Activated naive CD8-positive, alpha-beta T cell (primary cell): Measurements from ENCODE around the gene EGFL6.

Experiments
- H3K27ac Mint-ChIP-seq: one replicate; pipeline ENCODE4 v1.8.0; 2021; ENCODE audit warnings: mixed read lengths
- H3K27me3 Mint-ChIP-seq: one replicate; pipeline ENCODE4 v1.8.0; 2021; ENCODE audit warnings: mixed read lengths
- H3K36me3 Mint-ChIP-seq: one replicate; pipeline ENCODE4 v1.8.0; 2021; ENCODE audit warnings: mixed read lengths
- H3K4me1 Mint-ChIP-seq: one replicate; pipeline ENCODE4 v1.8.0; 2021; ENCODE audit warnings: low read depth, mixed read lengths
- H3K4me3 Mint-ChIP-seq: one replicate; pipeline ENCODE4 v1.8.0; 2021; ENCODE audit warnings: mild to moderate bottlenecking, mixed read lengths
- H3K9me3 Mint-ChIP-seq: one replicate; pipeline ENCODE4 v1.8.0; 2021; ENCODE audit warnings: low read depth, mixed read lengths

Gene EGFL6

DNA sequence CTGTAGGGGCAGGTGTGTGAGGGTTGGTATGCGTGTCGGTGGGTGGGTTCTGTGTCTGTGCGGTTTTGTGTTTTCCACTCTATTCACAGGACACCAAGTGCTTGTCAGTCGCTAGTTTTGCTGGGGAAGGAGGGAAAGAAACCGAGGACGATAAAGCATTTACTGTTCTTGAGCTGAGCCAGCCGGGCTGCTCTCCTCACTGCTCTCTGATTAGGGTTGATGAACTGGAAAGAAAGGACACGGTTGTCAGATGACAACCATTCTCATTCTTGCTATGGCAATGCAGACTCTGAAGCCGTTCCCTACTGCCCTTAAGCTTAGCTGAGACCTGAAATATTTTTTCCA lies 832 bp downstream of the EGFL6 start:
- peaks cover 12% of the 10 kb centered on the region for H3K27me3 Mint-ChIP-seq
- H3K27ac Mint-ChIP-seq: no peak overlapping the region
- H3K9me3 Mint-ChIP-seq: no peaks in the 10 kb centered on the region
- H3K36me3 Mint-ChIP-seq: no peaks in the 10 kb centered on the region
- H3K4me3 Mint-ChIP-seq: peak overlapping the region; percentile 66
- H3K4me1 Mint-ChIP-seq: peaks cover 10% of the 10 kb centered on the region

DNA sequence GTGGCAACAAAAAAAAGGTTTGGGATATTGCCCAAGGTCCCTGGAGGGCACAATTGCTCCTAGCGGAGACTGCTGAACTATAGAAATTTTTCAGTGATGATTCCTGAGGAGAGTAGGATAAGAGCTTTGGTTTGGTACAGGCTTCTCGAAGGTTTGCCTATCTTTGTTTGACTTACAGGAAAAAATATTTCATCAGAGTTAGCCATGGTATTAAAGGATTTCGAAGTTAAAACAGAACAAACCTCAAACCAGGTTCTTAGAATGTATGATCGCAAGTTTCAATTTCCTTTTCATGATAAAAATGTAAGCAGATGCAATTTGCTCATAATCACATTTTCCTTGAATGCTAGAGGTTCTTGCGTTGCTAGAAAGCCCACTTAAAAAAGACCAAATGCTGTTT lies 1.7 kb downstream of the EGFL6 start:
- H3K9me3 Mint-ChIP-seq: no peaks in the 10 kb centered on the region
- peaks cover 12% of the 10 kb centered on the region for H3K27me3 Mint-ChIP-seq
- H3K27ac Mint-ChIP-seq: no peak overlapping the region
- H3K4me1 Mint-ChIP-seq: peaks cover 10% of the 10 kb centered on the region
- no peaks in the 10 kb centered on the region for H3K36me3 Mint-ChIP-seq
- no peak overlapping the region for H3K4me3 Mint-ChIP-seq

DNA sequence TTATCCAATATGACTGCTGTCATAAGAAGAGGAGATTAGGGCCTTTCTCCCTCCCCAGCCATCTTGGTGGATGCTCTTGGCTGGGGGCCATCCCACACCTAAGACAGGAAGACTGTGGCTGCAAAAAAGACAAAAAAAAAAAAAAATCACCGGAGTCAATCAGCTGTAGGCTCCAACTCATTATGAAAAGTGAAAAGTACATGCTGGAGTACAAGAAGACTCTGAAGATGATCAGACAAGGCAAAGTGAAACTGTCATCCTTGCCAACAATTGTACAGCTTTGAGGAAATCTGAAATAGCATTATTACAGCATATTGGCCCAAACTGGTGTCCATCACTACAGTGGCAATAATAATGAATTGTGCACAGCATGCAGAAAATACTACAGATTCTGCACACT lies 5.2 kb downstream of the EGFL6 start:
- H3K36me3 Mint-ChIP-seq: no peaks in the 10 kb centered on the region
- H3K4me3 Mint-ChIP-seq: no peak overlapping the region
- H3K27me3 Mint-ChIP-seq: peaks cover 2% of the 10 kb centered on the region
- peaks cover 6% of the 10 kb centered on the region for H3K4me1 Mint-ChIP-seq
- no peaks in the 10 kb centered on the region for H3K9me3 Mint-ChIP-seq
- H3K27ac Mint-ChIP-seq: no peak overlapping the region

DNA sequence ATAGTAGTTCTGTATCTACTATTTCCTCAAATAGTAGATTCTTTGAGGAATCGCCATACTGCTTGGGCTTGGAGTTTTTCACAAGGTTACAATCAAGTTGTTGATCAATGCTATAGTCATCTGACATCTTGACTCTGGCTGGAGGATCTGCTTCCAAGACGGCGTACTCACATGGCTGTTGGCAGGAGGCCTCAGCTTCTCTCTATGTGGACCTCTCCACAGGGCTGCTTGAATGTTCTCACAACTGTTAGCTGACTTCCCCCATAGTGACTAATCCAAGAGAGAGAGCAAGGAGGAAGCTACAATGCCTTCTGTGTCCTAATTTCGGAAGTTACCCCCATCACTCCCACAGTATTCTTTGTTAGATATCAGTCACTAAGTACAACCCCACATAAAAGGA lies 10.3 kb downstream of the EGFL6 start:
- H3K36me3 Mint-ChIP-seq: no peaks in the 10 kb centered on the region
- H3K27ac Mint-ChIP-seq: no peak overlapping the region
- no peak overlapping the region for H3K4me3 Mint-ChIP-seq

DNA sequence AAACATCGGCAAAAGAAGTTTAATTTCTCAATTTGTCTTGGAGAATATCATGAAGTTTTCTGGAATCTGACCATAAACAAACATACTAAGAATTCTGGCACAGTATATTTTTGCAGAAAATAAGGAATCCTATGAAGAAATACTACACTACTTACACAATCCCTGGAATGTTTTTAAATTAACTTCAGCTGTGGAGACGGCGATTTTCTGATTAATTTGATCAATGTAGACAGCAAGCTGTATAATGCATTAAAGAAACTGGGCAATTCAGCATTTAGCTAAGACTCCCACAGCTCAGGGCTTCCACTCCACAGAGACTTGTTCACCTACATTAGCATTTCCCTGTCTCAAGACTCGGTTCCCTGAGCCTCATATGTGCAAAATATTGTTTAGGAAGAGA lies 12.2 kb downstream of the EGFL6 start:
- Mint-ChIP-seq H3K27me3 (peaks cover 2% of the 10 kb centered on the region), H3K9me3 (no peaks in the 10 kb centered on the region), H3K27ac (no peak overlapping the region), H3K36me3 (no peaks in the 10 kb centered on the region), H3K4me3 (no peak overlapping the region), H3K4me1 (no peaks in the 10 kb centered on the region)

More for the DNA sequence above, 10.3 kb downstream of the EGFL6 start:
- no peaks in the 10 kb centered on the region for H3K27me3 Mint-ChIP-seq
- no peaks in the 10 kb centered on the region for H3K9me3 Mint-ChIP-seq
- no peaks in the 10 kb centered on the region for H3K4me1 Mint-ChIP-seq

GRCh38 chrX:13587786-13588477 lies 18.5 kb downstream of the EGFL6 start:
- Mint-ChIP-seq H3K27me3 (peaks cover 3% of the 10 kb centered on the region), H3K27ac (no peak overlapping the region), H3K4me3 (no peak overlapping the region), H3K9me3 (no peaks in the 10 kb centered on the region), H3K36me3 (no peaks in the 10 kb centered on the region), H3K4me1 (no peaks in the 10 kb centered on the region)

DNA sequence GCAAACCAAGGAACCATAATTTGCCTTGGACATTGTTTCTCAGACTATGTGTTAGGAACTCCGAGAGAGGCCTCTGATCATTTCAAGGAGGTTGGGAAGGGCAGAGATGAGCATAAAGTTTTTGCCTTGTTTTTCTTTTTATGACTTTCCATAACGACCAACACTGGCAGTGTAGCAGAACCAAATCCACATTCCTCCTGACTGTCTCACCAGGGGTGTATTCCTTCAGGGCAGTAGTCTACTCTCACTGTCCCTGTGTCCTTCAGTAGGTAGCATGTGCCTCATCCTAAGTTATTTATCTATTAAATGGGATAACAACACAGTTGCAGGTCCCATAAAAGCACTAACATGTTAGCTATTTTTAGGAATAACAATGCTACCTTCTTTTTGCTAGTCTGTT lies 20.8 kb downstream of the EGFL6 start:
- Mint-ChIP-seq H3K9me3 (no peaks in the 10 kb centered on the region), H3K4me3 (no peak overlapping the region), H3K27ac (no peak overlapping the region), H3K4me1 (no peaks in the 10 kb centered on the region), H3K27me3 (peaks cover 3% of the 10 kb centered on the region), H3K36me3 (no peaks in the 10 kb centered on the region)

DNA sequence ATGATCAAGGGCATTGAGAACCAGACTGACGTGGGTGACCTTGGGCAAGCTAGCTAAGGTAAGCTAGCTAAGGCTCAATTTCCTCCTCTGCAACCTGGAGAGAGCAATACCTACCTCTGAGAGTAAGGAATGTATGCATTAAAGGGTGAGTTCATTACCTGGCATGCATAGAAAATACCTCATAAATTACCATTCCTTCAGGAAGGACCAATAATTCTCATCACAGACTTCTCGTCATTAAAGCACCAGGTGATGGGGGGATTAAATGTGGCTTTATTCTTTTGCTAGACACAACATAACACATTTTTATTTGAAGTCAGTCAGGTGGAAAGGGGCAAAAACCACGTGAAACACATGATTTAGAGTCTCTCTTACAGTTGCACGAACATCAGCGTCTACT lies 21.5 kb downstream of the EGFL6 start:
- H3K9me3 Mint-ChIP-seq: no peaks in the 10 kb centered on the region
- no peaks in the 10 kb centered on the region for H3K36me3 Mint-ChIP-seq
- H3K27me3 Mint-ChIP-seq: peaks cover 1% of the 10 kb centered on the region
- no peak overlapping the region for H3K4me3 Mint-ChIP-seq
- no peak overlapping the region for H3K27ac Mint-ChIP-seq
- no peaks in the 10 kb centered on the region for H3K4me1 Mint-ChIP-seq

DNA sequence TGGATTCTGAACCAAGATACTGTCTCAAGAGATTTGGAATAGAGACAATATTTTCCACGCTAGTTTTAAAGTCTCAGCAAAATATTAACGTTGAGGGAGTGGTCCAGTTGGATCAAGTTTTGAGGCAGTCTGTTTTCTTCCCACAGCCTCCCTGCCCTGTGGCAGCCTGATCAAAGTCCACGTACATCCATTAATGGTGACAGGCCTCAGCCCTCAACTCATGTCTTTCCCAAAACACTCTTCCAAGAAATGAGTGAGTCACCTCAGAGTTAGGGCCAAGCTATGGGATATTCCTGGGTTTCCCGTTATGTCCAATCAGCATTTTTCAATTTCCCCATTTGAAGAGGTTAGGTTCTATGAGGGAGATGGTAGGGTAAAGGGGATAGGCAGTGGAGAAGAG lies 28.5 kb downstream of the EGFL6 start:
- Mint-ChIP-seq H3K27ac (no peak overlapping the region), H3K27me3 (no peaks in the 10 kb centered on the region), H3K4me1 (no peaks in the 10 kb centered on the region)

DNA sequence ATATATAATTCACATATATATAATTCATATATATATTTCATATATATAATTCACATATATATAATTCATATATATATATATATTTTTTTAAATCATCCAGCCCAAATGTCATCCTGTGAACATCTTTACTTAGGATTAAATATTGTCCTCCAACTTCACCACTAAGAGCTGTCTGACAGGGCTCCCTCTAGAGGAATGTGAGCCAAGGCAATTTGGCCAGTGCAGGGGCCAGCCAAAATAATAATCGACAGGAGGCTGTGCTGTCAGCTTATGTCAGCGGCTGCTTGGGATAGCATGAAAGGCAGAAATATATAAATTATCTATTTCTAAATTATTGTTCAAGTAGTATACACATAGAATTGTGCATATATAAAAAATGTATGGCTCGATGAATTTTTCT lies 29.5 kb downstream of the EGFL6 start:
- H3K4me1 Mint-ChIP-seq: no peaks in the 10 kb centered on the region

More for the DNA sequence above, 28.5 kb downstream of the EGFL6 start:
- Mint-ChIP-seq H3K9me3 (no peaks in the 10 kb centered on the region), H3K4me3 (no peak overlapping the region), H3K36me3 (no peaks in the 10 kb centered on the region)

DNA sequence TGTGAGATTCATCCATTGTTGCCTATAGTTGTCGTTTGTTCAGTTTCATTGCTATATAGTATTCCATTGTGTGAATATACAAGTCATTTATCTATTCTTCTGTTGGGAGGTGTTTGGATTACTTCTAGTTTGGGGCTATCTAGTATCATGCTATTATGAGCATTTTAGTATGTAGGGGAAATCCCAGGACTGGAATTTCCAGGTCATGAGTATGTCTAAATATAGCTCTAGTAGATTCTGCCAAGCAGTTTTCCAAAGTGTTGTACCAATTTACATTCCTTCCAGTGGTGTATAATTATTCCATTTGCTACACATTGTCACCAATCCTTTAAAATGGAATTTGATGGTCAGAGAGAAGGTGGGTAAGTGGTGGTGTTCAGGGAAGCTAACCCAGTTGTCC lies 30.1 kb downstream of the EGFL6 start:
- Mint-ChIP-seq H3K4me1 (no peaks in the 10 kb centered on the region), H3K9me3 (no peaks in the 10 kb centered on the region), H3K27ac (no peak overlapping the region), H3K4me3 (no peak overlapping the region), H3K27me3 (no peaks in the 10 kb centered on the region), H3K36me3 (no peaks in the 10 kb centered on the region)

More for the DNA sequence above, 29.5 kb downstream of the EGFL6 start:
- Mint-ChIP-seq H3K36me3 (no peaks in the 10 kb centered on the region), H3K9me3 (no peaks in the 10 kb centered on the region), H3K27me3 (no peaks in the 10 kb centered on the region), H3K4me3 (no peak overlapping the region), H3K27ac (no peak overlapping the region)

- H3K4me3 Mint-ChIP-seq: no peak overlapping the region
- no peaks in the 10 kb centered on the region for H3K4me1 Mint-ChIP-seq
- H3K27me3 Mint-ChIP-seq: no peaks in the 10 kb centered on the region
- H3K27ac Mint-ChIP-seq: no peak overlapping the region
- no peaks in the 10 kb centered on the region for H3K36me3 Mint-ChIP-seq
- H3K9me3 Mint-ChIP-seq: no peaks in the 10 kb centered on the region
These were observed 36.2 kb downstream of the EGFL6 start for GRCh38 chrX:13605611-13606010.

DNA sequence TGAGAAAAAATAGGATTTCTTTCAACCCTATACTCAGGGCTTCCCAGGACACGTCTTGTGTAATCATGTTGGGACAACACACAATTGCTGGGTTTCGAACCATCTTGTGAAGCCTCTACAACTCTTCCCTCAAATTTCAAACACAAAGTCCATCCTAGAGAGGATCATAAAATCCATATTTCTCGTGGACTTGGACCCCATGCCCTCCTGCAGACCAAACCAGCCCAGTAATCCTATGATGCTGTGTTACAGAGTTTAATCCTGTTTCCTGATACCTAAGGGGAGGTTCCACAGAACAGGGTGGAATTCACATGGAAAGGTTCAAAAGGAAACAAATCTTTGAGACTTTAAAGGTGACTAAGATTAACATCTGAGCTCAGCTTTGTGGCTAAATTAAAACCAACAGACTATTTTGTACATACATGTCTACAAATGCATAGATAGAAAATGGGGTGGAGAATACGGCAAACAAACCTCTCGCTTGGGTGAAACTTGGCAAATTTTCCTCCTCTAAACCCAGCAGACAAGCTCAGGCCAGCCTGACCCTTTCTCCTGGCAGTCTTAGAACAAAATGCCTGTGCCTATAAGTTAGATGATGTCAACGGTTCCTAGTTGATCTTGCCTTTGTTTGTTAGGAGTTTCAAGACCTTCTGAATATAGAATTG lies 38.1 kb downstream of the EGFL6 start:
- H3K4me3 Mint-ChIP-seq: no peak overlapping the region
- H3K36me3 Mint-ChIP-seq: no peaks in the 10 kb centered on the region

GRCh38 chrX:13607996-13608365 lies 38.6 kb downstream of the EGFL6 start:
- H3K4me3 Mint-ChIP-seq: no peak overlapping the region
- H3K36me3 Mint-ChIP-seq: no peaks in the 10 kb centered on the region
- H3K27me3 Mint-ChIP-seq: no peaks in the 10 kb centered on the region
- no peaks in the 10 kb centered on the region for H3K4me1 Mint-ChIP-seq
- H3K27ac Mint-ChIP-seq: no peak overlapping the region
- no peaks in the 10 kb centered on the region for H3K9me3 Mint-ChIP-seq

More for the DNA sequence above, 38.1 kb downstream of the EGFL6 start:
- Mint-ChIP-seq H3K27me3 (no peaks in the 10 kb centered on the region), H3K9me3 (no peaks in the 10 kb centered on the region), H3K4me1 (no peaks in the 10 kb centered on the region), H3K27ac (no peak overlapping the region)

DNA sequence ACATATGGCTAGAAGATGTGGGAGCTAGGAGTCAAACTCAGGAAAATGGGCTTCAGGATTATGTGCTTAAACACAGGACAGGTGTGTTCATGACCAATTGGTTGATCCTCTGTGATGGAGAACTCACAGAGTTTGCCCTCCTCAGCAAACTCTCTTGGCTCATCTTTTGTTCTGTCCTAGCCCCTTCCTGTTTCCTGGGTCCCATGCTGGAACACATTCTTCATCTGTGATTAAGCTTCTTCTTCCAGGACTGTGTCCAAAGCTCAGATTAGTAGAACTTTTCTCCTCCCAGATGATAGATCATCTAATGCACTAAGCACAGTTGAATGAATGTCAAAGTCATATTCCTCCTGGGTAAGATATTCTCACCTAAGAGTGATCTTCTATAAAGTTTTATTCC lies 44.8 kb downstream of the EGFL6 start:
- Mint-ChIP-seq H3K27me3 (no peaks in the 10 kb centered on the region), H3K27ac (no peak overlapping the region), H3K4me3 (no peak overlapping the region), H3K9me3 (no peaks in the 10 kb centered on the region), H3K4me1 (no peaks in the 10 kb centered on the region), H3K36me3 (no peaks in the 10 kb centered on the region)

GRCh38 chrX:13620207-13620606 lies 50.8 kb downstream of the EGFL6 start:
- Mint-ChIP-seq H3K27me3 (no peaks in the 10 kb centered on the region), H3K9me3 (no peaks in the 10 kb centered on the region), H3K27ac (no peak overlapping the region), H3K4me3 (no peak overlapping the region), H3K4me1 (no peaks in the 10 kb centered on the region), H3K36me3 (no peaks in the 10 kb centered on the region)
